Tongue (tissue), 3 donors: ENCODE results near the gene HTR2B. TPM values are rescaled to one million over a fixed set of nuclear protein-coding genes. Genes with fewer than 3 reads are reported as not detected.
"Not testable (repeated sequence)": the region's sequence is repeated elsewhere in the genome, so short reads cannot be mapped to it uniquely, and the experiment has no call there.

Experiments used
- DNase-seq: peaks from one replicate; pipeline ENCODE4 v3.0.0-alpha.2; 2015
- small RNA-seq: library from RNA; depleted of rRNA; stranded (forward); fragments of <200 nt; gene quantifications from one replicate; pipeline ENCODE3, GENCODE V24; 2014; ENCODE audit warnings: low replicate concordance
- total RNA-seq: library from RNA; depleted of rRNA; stranded (reverse); fragments of >200 nt; gene quantifications from one replicate; pipeline ENCODE4 v1.2.3, GENCODE V29; 2014

HTR2B gene
- total RNA-seq, 1 donor from 2014 or later, result 0.31 TPM

DNA sequence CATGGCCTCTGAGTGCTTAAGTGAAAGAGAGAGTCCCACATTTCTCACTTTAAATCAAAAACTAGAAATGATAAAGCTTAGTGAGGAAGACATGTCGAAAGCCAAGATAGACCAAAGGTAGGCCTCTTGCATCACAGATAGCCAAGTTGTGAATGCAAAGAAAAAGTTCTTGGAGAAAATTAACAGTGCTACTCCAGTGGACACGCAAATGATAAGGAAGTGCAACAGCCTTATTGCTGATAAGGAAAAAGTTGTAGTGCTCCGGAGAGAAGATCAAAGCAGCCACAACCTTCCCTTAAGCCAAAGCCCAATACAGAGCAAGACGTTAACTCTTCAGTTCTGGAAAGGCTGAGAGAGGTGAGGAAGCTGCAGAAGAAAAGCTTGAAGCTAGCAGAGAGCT, 36.1 kb downstream of the HTR2B start:
- DNase-seq, result no peak

DNA sequence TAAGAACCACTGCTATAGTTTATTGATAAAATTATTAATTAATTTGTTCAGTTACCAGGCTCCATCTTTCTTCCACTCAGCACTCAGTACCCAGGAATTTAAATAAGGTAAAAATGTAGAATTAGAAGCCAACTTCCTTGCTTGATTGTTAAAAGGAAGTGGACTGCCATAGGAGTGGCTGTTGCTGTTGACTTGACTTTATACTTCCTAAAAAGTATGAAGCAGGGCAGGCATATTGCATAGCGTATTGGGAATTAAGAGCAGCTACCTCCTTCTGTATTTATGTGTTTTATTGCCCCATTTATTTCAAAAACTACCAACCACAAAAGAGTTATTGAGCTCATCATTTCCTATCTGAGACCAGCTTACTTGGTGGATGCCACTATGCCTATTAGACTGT, 40.3 kb downstream of the HTR2B start:
- no peak for DNase-seq

DNA sequence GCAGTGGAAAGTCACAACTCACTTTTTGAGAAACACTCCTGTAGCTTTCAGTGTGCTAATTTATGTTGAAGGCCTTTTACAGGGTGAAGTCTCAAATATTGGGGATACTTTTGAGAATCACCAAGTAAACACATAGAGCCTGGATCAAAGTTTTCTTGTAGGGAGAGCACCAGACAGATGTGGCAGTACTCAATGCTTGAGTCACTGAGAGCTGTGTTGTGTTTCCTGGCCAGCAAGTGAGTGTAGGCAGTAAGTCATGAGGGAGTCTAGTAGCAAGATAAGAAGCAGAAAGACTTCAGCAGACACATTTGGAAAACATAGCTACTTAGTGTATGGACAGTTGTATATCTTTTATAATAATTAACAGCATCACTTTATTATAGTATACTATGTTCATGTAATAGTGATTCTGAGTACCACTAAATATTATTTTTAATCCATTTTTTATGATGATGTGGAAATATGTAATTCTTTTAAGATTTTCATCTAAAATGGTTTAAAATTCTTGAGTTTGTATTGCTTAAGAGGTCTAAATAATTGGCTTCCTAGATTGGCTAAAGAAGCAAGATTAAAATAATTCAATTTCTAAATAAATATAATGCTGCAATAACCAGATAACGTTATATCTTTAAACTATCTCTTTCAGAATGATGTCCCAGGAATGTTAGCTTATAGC, 55.3 kb downstream of the HTR2B start:
- DNase-seq, result no peak

DNA sequence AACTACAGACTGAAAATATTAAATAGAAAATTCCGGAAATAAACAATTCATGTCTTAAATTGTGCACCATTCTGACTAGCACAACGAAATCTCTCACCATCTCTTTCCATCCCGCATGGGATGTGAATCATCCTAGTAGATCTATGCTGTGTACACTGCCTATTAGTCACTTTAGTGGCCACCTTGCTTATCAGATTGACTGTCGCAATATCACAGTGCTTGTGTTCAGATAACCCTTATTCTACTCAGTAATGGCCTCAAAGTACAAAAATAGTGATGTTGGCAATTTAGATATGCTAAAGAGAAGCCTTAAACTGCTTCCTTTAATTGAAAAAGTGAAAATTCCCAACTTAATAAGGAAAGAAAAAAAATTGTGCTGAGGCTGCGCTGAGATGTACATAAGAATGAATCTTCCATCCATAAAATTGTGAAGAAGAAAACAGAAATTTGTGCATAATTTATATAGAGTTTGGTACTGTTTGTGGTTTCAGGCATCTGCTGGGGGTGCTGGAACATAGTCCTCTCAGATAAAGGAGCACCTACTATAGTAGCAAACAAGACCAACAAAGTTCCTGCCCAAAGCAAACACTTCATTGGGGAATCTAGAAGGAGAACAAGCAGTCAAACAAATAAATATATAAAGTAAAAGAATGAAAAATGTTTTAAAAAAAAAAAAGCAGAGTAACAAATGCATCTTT, 56.2 kb downstream of the HTR2B start:
- no peak for DNase-seq

DNA sequence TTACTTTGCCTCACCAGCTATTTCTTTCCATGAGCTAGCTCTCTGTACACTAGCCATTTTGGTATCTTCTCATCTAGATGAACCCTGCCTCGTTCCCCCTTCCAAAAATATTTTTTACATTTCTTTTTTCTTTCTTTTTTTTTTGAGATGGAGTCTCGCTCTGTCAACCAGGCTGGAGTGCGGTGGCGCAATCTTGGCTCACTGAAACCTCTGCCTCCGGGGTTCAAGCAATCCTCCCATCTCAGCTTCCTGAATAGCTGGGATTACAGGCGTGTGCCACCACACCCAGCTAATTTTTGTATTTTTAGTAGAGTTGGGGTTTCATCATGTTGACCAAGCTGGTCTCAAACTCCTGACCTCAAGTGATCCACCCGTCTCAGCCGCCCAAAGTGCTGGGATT, 57.3 kb downstream of the HTR2B start:
- not testable (repeated sequence) for DNase-seq

DNA sequence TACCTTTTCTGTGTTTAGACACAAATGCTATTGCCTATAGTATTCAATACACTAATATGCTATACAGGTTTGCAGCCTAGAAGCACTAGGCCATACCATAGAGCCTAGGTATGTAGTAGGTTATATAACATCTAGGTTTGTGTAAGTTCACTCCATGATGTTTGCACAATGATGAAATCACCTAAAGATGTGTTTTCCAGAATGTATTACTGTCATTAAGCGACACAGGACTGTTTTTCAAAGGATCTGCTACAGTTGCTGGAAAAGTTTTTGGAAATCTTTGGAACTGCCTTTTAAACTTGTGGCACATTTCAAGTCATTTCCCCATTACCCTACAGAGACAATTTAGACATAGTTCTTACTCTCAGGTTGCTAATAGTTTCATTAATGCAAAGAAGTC, 58.9 kb downstream of the HTR2B start:
- DNase-seq, result no peak

DNA sequence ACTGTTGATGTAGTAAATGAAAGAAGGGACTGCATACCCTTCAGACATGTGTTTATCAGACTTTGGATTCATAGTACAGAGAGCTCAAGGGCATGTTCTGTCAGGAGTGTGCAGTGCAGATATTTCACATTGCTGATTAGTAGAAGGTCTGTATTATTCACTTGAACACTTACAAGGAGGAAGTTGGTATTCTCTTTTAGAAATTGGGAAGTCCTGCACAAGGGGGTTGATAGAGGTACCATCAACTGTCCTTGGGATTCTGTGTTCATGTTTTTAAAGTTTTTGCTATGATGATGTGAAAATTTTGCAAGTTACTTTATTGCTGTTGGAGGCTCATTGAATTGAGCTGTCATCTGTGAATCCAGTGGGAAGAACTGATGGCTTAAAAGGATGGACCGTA, 61.5 kb downstream of the HTR2B start:
- no peak for DNase-seq

DNA sequence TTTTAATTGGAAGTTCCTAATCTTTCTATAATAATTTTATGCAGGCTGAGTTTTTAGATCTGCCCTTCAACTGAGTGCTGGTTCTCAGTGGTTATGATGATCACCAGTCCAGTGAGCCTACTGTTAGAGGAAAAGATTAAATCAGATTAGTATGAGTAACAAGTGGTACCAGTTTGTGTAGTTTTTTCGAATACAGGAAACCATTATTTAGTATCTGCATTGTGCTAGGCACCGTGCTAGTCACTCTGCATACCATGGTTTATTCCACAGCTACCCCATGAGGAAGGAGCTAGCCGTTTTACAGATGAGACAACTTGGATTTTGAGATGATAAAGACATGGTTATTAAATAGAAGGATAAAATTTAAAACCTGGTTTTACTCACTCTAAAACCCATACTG, 62.1 kb downstream of the HTR2B start:
- no peak for DNase-seq

DNA sequence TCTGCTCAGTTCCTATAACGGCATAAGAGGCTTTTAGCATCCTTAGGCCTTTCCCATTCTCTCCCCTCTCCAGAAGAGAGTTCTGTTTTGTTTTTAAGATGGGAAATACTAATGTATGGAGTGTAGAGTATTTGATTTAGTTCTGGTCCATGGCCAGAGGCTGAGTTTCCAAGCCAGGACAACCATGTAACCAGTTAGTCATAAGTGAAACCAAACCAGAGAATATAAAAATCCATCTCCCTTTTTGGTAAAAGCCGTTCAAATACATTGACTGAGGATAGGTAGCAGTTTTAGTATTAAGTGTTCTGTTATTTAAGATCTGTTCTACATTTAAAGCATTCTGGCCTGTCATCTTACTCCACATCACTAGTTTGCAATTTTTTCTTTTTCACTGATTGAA, 65.1 kb downstream of the HTR2B start:
- no peak for DNase-seq

DNA sequence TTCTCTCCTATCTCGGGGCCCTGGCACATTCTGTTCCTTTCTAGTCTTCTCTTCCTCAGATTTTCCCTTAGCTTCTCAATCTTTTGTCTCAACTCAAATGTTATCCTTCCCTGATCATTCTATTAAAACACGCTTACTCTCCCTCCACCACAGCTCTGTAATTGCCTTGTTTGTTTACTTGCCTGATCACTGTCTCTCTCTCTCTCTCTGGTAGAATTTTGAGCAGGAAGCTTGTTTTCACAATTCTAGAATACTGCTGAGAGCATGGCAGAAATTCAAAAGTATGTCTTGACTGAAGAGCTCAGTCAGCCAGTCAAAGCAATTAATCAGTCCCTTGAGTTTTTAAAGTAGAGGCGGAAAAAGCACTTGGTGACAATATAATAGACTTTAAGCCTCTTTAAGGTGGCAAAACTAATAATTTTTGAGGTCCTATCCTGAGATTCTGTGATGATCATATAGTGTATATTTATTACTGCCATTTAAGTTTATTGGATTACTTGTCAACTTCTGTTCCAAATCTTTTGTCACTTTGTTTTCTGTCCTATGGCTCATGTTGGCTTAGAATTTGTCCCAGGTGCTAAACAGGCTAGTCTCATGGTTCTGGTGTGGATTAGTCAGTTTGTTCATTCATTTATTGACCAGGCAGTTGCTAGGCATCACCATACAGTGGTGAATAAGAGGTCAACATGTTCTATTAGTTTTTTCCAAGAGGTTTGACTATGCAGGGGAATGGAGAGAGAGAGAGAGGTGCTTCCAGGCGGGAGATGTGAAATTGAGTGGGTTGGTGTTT, 65.9 kb downstream of the HTR2B start:
- DNase-seq, result no peak

Small RNA genes lying within 50 kb of the gene (small RNA-seq; reads per million reads assigned to genes)
- not detected for gene RNU1-93P

Other genes starting within 250 kb of the HTR2B start
- not detected for gene GPR55, start 199.8 kb downstream of the HTR2B start, total RNA-seq
- gene SPATA3, start 128.9 kb downstream of the HTR2B start, total RNA-seq, result not detected
- 3.5 TPM for gene C2orf72, start 87.5 kb downstream of the HTR2B start, total RNA-seq
- gene PSMD1, start 68.2 kb downstream of the HTR2B start, total RNA-seq, result 95.1 TPM
- 11.9 TPM for gene ARMC9, start 73.6 kb upstream of the HTR2B start, total RNA-seq